PC-3 (cell line): ENCODE measurements around the gene KCNJ12. TPM values are rescaled to one million over a fixed set of nuclear protein-coding genes. Genes with fewer than 3 reads are reported as not detected.
A peak's percentile ranks its signal among the peaks of the same experiment; 100 is the strongest.

Source experiments
- ATAC-seq: fragments of 200-7000 bp; cut with Tn5 transposase; 2 replicates; pipeline ENCODE4 v1.9.1; 2020; ENCODE audit warnings: mild to moderate bottlenecking, moderate library complexity
- BruUV-seq: library from RNA; stranded (reverse); fragments of 400-500 nt; replicated peaks from 2 replicates; lab custom pipeline; 2021; lab: Mats Ljungman, UMichigan
- CTCF ChIA-PET: fragments of 300-600 bp; sonication (Branson Sonifier 250); formaldehyde crosslinking; loops from one replicate; lab custom pipeline; 2022; ENCODE audit warnings: antibody characterized with exemption; lab: Charles Lee
- POLR2A ChIA-PET: fragments of 300-600 bp; sonication (Branson Sonifier 250); formaldehyde crosslinking; loops from one replicate; lab custom pipeline; 2022; ENCODE audit warnings: antibody characterized with exemption; ENCODE audit not compliant: unreplicated experiment; lab: Charles Lee
- DNase-seq: peaks from one replicate; pipeline ENCODE4 v3.0.0-alpha.2; 2015
- H2AFZ ChIP-seq: fragments of 300-600 bp; sonication (generic); 2 replicates; pipeline ENCODE4 v1.6.0; 2016; ENCODE audit warnings: antibody characterized with exemption, low read length
- H3F3A ChIP-seq: fragments of 300-600 bp; sonication (generic); one replicate; pipeline ENCODE4 v1.6.0; 2017; ENCODE audit warnings: antibody characterized with exemption, low read length, control low read depth, mild to moderate bottlenecking; ENCODE audit not compliant: unreplicated experiment
- H3K27ac ChIP-seq: fragments of 300-600 bp; sonication (generic); 2 replicates; pipeline ENCODE4 v1.5.1; 2016; ENCODE audit warnings: mild to moderate bottlenecking, low read length
- H3K27me3 ChIP-seq: fragments of 300-600 bp; sonication (generic); 2 replicates; pipeline ENCODE4 v1.6.1; 2016; ENCODE audit warnings: low read length, mixed read lengths
- H3K36me3 ChIP-seq: fragments of 300-600 bp; sonication (generic); 2 replicates; pipeline ENCODE4 v1.6.1; 2016; ENCODE audit warnings: low read depth, mixed run types, low read length, mixed read lengths
- H3K4me1 ChIP-seq: fragments of 300-600 bp; sonication (generic); 2 replicates; pipeline ENCODE4 v1.5.1; 2016; ENCODE audit warnings: low read length; ENCODE audit not compliant: insufficient read depth
- H3K4me2 ChIP-seq: fragments of 300-600 bp; sonication (generic); 2 replicates; pipeline ENCODE4 v1.6.0; 2016; ENCODE audit warnings: low read length
- H3K4me3 ChIP-seq: fragments of 300-600 bp; sonication (generic); 2 replicates; pipeline ENCODE4 v1.5.1; 2016; ENCODE audit warnings: mild to moderate bottlenecking, low read length, mixed read lengths
- H3K79me2 ChIP-seq: fragments of 300-600 bp; sonication (generic); 2 replicates; pipeline ENCODE4 v1.6.1; 2017; ENCODE audit warnings: low read length, mixed read lengths
- H3K9ac ChIP-seq: fragments of 300-600 bp; sonication (generic); 2 replicates; pipeline ENCODE4 v1.6.0; 2016; ENCODE audit warnings: mild to moderate bottlenecking, low read length
- H3K9me2 ChIP-seq: fragments of 300-600 bp; sonication (generic); replicated peaks from 2 replicates; pipeline ENCODE4 v1.6.1; 2016; ENCODE audit warnings: mixed run types, low read length, mixed read lengths
- H3K9me3 ChIP-seq: fragments of 300-600 bp; sonication (generic); 2 replicates; pipeline ENCODE4 v1.6.1; 2016; ENCODE audit warnings: low read length, mixed read lengths
- H4K20me1 ChIP-seq: fragments of 300-600 bp; sonication (generic); 2 replicates; pipeline ENCODE4 v1.6.1; 2016; ENCODE audit warnings: low read length, mixed read lengths
- EZH2 ChIP-seq: fragments of 300-600 bp; sonication (generic); IDR thresholded peaks from one replicate; pipeline ENCODE4 v1.6.1; 2017; ENCODE audit warnings: antibody characterized with exemption, mild to moderate bottlenecking, low read length; ENCODE audit not compliant: unreplicated experiment
- EZH2phosphoT487 ChIP-seq: fragments of 300-600 bp; sonication (generic); IDR thresholded peaks from 2 replicates; pipeline ENCODE4 v1.6.1; 2018; ENCODE audit warnings: mild to moderate bottlenecking, antibody characterized with exemption, low read length, borderline replicate concordance
- intact Hi-C: fragments of 100-400 bp; cut with micrococcal nuclease; formaldehyde crosslinking; loops from 2 replicates; pipeline ENCODE4 v1.9.0; 2023
- total RNA-seq: library from RNA; depleted of rRNA; stranded (reverse); fragments of >200 nt; gene quantifications from 2 replicates; pipeline ENCODE4 v1.2.3, GENCODE V29; 2014
- TF ChIP-seq, protein P1 (sequence below): fragments of 300-600 bp; sonication (generic); conservative IDR thresholded peaks from 2 replicates; pipeline ENCODE4 v1.5.1; 2017; ENCODE audit warnings: antibody characterized with exemption, low read depth, mild to moderate bottlenecking, low read length

The KCNJ12 gene
- total RNA-seq, 1 experiment from 2014 or later = 11.1 TPM

DNA sequence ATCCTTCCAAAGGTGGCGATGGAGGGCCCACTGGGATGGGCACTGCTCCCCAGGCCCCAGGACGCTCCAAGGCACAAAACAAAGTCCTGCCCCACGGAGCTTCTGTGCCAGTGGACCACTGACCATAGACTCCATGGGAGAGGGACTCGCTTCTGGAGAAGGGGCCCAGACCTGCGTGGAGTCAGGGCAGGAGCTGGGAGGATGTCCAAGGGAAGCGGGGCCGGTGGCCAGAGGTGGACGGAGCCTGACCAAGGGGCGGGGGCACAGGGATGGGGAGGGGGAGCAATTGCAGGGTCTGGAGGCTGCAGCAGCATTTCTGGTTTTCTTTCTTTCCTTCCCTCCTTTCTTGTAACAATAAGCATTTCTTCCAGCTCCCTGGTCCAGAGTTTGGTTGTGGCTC, 14.1 kb downstream of the KCNJ12 start:
- no peak for TF ChIP-seq EZH2
- TF ChIP-seq, protein P1, sequence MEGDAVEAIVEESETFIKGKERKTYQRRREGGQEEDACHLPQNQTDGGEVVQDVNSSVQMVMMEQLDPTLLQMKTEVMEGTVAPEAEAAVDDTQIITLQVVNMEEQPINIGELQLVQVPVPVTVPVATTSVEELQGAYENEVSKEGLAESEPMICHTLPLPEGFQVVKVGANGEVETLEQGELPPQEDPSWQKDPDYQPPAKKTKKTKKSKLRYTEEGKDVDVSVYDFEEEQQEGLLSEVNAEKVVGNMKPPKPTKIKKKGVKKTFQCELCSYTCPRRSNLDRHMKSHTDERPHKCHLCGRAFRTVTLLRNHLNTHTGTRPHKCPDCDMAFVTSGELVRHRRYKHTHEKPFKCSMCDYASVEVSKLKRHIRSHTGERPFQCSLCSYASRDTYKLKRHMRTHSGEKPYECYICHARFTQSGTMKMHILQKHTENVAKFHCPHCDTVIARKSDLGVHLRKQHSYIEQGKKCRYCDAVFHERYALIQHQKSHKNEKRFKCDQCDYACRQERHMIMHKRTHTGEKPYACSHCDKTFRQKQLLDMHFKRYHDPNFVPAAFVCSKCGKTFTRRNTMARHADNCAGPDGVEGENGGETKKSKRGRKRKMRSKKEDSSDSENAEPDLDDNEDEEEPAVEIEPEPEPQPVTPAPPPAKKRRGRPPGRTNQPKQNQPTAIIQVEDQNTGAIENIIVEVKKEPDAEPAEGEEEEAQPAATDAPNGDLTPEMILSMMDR = no peak
- TF ChIP-seq EZH2phosphoT487 = no peak
- DNase-seq (no peak), ATAC-seq (no peak)
- no peaks in the 10 kb centered on the region for H3K4me1 ChIP-seq
- H3K9ac ChIP-seq = no peak overlapping the region
- no peaks in the 10 kb centered on the region for H3K9me3 ChIP-seq
- BruUV-seq = no TSS peak
- H3K79me2 ChIP-seq = no peaks in the 10 kb centered on the region
- ChIA-PET POLR2A (interaction anchor here (0.7 kb wide), 1 partner anchor 14 kb away, joined by 4 read pairs; the partner anchor contains the start of gene KCNJ12), CTCF (no interaction called here)
- no peaks in the 10 kb centered on the region for H3K36me3 ChIP-seq
- H3K4me2 ChIP-seq = no peak overlapping the region
- intact Hi-C loops = no loop called here
- H3K4me3 ChIP-seq = no peak overlapping the region
- H3K27ac ChIP-seq = no peak overlapping the region
- no peaks in the 10 kb centered on the region for H3K27me3 ChIP-seq
- no peaks in the 10 kb centered on the region for H4K20me1 ChIP-seq
- no peaks in the 10 kb centered on the region for H3F3A ChIP-seq
- H2AFZ ChIP-seq = no peak overlapping the region
- H3K9me2 ChIP-seq = no peaks in the 10 kb centered on the region

DNA sequence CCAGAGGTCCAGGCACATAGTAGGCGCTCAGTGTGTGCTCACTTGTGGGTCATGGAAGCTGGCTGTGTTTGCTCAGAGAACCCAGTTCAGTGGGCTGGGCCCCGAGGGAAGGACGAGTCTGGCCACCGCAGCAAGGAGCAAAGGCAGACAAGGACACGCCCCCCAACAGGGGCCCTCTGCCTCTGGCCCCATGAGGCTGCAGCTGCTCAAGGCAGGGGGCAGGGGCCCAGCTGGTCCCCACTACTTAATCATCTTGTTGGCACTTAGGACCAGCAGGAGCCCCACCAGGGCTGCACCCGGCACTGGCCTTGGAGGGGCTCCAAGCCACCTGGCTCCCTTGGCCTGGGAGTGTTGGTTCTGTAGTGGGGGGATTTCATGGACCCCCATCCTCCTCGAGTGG, 16.1 kb downstream of the KCNJ12 start:
- ChIA-PET CTCF (no interaction called here), POLR2A (no interaction called here)
- H2AFZ ChIP-seq = no peak overlapping the region
- no peak overlapping the region for H3K4me3 ChIP-seq
- H3K4me1 ChIP-seq = no peaks in the 10 kb centered on the region
- intact Hi-C loops = no loop called here
- H3K9me3 ChIP-seq = no peaks in the 10 kb centered on the region
- no peak for DNase-seq
- no peaks in the 10 kb centered on the region for H3K27me3 ChIP-seq
- no peak overlapping the region for H3K9ac ChIP-seq
- no peaks in the 10 kb centered on the region for H3K79me2 ChIP-seq
- H4K20me1 ChIP-seq = no peaks in the 10 kb centered on the region
- H3K4me2 ChIP-seq = no peak overlapping the region
- H3K9me2 ChIP-seq = no peaks in the 10 kb centered on the region
- ATAC-seq = no peak
- no TSS peak for BruUV-seq
- no peaks in the 10 kb centered on the region for H3K36me3 ChIP-seq
- H3K27ac ChIP-seq = no peak overlapping the region
- no peaks in the 10 kb centered on the region for H3F3A ChIP-seq
- TF ChIP-seq, protein P1 = no peak
- no peak for TF ChIP-seq EZH2
- TF ChIP-seq EZH2phosphoT487 = no peak

DNA sequence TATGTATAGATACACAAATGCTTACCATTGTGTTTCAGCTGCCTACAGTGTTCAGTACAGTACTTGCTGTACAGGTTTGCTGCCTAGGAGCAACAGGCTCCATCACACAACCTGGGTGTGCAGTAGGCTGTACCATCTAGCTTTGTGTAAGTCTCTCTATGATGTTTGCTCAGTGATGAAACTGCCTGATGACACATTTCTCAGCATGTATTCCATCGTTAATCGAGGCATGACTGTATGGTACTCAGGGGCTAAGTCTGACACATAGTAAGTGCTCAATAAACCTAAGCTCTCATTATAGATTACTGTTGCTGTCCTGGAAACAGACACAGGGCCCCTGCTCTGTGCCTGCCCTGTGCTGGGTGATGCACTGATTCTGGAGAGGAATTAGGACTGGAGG, 18.1 kb downstream of the KCNJ12 start:
- ATAC-seq (peak; percentile 77), DNase-seq (peak; percentile 77)
- BruUV-seq = no TSS peak
- Histone ChIP-seq H3K27me3 (no peaks in the 10 kb centered on the region), H3K4me2 (no peak overlapping the region), H3K79me2 (no peaks in the 10 kb centered on the region), H3K4me3 (no peak overlapping the region), H3F3A (no peaks in the 10 kb centered on the region), H3K9me2 (no peaks in the 10 kb centered on the region), H3K9ac (no peak overlapping the region), H3K4me1 (no peaks in the 10 kb centered on the region), H4K20me1 (no peaks in the 10 kb centered on the region), H3K27ac (no peak overlapping the region), H3K9me3 (no peaks in the 10 kb centered on the region), H3K36me3 (no peaks in the 10 kb centered on the region), H2AFZ (no peak overlapping the region)
- ChIA-PET CTCF (no interaction called here), POLR2A (no interaction called here)
- intact Hi-C loops = no loop called here
- no peak for TF ChIP-seq EZH2
- TF ChIP-seq, protein P1 = no peak
- no peak for TF ChIP-seq EZH2phosphoT487
